ENCODE measurements around the gene LY6G6C. TPM values are rescaled to one million over a fixed set of nuclear protein-coding genes. Genes with fewer than 3 reads are reported as not detected.

Gene LY6G6C
- total RNA-seq, 1 donor from 2014 or later, result not detected

DNA sequence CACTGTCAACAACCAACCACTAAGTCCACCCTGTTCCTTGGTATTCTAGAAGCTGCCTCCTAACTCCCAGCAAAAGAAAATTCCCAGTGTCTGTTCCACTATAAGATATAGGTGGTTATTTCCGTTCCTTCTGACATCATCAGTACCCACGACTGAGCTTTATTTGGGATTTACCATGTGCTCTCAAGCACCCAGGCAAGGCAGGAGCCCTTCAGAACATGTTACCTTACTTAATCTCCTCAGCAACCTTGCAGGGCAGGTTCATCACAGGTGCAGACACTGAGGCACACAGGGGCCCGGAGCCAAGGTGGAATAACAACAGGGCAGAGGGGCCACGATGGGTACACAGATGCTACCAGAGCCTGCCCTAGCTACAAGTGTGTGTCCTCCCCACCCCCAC lies 29.2 kb downstream of the LY6G6C start:
- TF ChIP-seq, protein P1, sequence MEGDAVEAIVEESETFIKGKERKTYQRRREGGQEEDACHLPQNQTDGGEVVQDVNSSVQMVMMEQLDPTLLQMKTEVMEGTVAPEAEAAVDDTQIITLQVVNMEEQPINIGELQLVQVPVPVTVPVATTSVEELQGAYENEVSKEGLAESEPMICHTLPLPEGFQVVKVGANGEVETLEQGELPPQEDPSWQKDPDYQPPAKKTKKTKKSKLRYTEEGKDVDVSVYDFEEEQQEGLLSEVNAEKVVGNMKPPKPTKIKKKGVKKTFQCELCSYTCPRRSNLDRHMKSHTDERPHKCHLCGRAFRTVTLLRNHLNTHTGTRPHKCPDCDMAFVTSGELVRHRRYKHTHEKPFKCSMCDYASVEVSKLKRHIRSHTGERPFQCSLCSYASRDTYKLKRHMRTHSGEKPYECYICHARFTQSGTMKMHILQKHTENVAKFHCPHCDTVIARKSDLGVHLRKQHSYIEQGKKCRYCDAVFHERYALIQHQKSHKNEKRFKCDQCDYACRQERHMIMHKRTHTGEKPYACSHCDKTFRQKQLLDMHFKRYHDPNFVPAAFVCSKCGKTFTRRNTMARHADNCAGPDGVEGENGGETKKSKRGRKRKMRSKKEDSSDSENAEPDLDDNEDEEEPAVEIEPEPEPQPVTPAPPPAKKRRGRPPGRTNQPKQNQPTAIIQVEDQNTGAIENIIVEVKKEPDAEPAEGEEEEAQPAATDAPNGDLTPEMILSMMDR (IDR thresholded peaks at IDR 0.05; ENCODE audit: insufficient read depth, low read length, poor library complexity, severe bottlenecking), result no peak
- no peak overlapping the region for H3K4me3 ChIP-seq (ENCODE audit: low read depth, low read length)
- DNase-seq (ENCODE audit: low read depth), result no peak
- H3K27me3 ChIP-seq (ENCODE audit: control insufficient read depth, insufficient read depth, low read length), result no peaks in the 10 kb centered on the region
- H3K36me3 ChIP-seq (ENCODE audit: control insufficient read depth, insufficient read depth, low read length), result no peaks in the 10 kb centered on the region

DNA sequence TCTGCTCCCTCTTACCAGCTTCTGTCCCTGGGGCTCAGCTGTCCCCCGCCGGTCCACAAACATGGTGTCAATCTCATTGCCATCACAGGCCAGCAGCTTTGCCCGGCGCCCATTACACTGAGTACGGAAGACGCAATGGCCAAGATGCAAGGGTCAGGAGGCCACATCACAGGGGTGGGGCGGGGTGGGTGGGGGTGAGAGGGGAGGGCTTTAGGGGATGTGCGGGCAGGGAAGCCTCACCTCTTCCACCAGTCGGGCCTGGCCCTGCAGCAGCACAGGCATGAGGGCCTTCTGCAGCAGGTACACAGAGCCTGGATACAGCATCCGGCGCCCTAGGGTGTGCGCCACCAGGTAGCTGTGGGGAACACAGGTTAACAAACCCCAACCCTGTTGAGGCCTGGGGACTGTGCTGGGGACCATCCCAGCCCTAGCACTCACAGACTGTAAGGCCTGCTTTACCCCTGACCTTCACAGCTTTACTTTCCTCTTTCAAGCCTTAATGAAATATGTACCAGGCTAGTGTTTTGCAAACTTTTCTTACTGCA lies 29.9 kb downstream of the LY6G6C start:
- H3K4me3 ChIP-seq (ENCODE audit: low read depth, low read length), result no peak overlapping the region
- H3K36me3 ChIP-seq (ENCODE audit: control insufficient read depth, insufficient read depth, low read length), result no peaks in the 10 kb centered on the region
- TF ChIP-seq, protein P1 (IDR thresholded peaks at IDR 0.05; ENCODE audit: insufficient read depth, low read length, poor library complexity, severe bottlenecking), result no peak
- no peaks in the 10 kb centered on the region for H3K27me3 ChIP-seq (ENCODE audit: control insufficient read depth, insufficient read depth, low read length)
- no peak for DNase-seq (ENCODE audit: low read depth)

DNA sequence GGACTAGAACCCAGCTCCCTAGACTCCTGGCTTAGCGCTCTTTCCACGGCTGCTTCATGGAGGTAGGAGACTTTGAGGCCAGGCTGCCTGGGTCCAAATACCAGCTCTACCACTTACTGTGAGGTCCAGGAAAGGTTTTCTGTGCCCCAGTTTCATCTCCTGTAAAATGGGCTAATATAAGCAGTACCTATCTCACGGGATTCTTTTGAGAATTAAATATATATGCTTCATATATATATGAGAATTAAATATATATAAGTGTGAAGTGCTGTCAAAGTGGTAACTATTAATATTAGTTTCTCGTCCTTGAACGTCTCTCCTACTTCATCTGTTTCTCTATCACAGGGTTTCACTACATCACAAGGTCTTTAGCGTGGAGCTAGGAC lies 30.5 kb downstream of the LY6G6C start:
- no peaks in the 10 kb centered on the region for H3K36me3 ChIP-seq (ENCODE audit: control insufficient read depth, insufficient read depth, low read length)
- TF ChIP-seq, protein P1 (IDR thresholded peaks at IDR 0.05; ENCODE audit: insufficient read depth, low read length, poor library complexity, severe bottlenecking), result no peak

DNA sequence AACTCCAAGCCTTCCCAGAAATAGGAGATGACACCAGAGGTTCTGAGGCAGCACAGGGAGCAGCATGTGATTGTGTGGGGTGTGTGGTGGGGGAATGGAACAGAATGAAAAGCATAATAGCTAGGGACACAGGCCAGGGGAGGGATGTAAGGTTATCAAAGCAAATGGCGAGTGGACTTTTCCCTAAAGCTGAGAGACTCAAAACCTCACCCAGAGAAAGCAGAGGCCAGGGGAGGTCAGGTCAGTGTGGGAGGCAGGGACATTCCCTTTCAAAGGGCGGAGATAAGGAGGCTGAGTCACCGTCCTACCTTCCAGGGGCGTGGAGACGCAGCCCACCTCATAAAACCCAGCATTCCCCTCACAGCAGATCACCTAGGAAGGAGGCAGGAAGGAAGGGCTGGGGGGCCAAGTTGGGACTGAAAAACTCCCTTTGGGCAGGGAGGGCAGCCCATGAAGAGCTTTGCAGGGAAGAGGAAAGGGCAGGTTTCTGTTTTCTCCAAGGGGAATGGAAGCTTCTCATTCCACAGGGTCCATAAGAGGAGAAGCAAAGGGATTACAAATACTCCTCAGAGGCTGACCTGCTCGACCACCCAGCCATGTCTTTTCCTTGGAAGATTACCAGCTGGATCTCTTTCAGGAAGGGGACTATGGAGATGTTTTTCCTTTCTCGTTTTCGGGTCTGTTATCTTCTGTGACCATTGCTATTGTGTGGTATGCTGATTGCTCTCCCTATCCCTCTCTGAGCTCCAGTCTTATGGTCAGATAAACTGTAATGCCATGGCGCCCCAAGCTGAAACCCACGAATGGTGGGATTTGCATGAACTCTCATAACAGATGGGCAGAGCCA lies 31.1 kb downstream of the LY6G6C start:
- no peaks in the 10 kb centered on the region for H3K36me3 ChIP-seq (ENCODE audit: control insufficient read depth, insufficient read depth, low read length)
- no peak for DNase-seq (ENCODE audit: low read depth)
- H3K27me3 ChIP-seq (ENCODE audit: control insufficient read depth, insufficient read depth, low read length), result no peaks in the 10 kb centered on the region
- no peak overlapping the region for H3K4me3 ChIP-seq (ENCODE audit: low read depth, low read length)
- TF ChIP-seq, protein P1 (IDR thresholded peaks at IDR 0.05; ENCODE audit: insufficient read depth, low read length, poor library complexity, severe bottlenecking), result no peak

More for the DNA sequence above, 30.5 kb downstream of the LY6G6C start:
- no peak overlapping the region for H3K4me3 ChIP-seq (ENCODE audit: low read depth, low read length)
- no peaks in the 10 kb centered on the region for H3K27me3 ChIP-seq (ENCODE audit: control insufficient read depth, insufficient read depth, low read length)
- no peak for DNase-seq (ENCODE audit: low read depth)

DNA sequence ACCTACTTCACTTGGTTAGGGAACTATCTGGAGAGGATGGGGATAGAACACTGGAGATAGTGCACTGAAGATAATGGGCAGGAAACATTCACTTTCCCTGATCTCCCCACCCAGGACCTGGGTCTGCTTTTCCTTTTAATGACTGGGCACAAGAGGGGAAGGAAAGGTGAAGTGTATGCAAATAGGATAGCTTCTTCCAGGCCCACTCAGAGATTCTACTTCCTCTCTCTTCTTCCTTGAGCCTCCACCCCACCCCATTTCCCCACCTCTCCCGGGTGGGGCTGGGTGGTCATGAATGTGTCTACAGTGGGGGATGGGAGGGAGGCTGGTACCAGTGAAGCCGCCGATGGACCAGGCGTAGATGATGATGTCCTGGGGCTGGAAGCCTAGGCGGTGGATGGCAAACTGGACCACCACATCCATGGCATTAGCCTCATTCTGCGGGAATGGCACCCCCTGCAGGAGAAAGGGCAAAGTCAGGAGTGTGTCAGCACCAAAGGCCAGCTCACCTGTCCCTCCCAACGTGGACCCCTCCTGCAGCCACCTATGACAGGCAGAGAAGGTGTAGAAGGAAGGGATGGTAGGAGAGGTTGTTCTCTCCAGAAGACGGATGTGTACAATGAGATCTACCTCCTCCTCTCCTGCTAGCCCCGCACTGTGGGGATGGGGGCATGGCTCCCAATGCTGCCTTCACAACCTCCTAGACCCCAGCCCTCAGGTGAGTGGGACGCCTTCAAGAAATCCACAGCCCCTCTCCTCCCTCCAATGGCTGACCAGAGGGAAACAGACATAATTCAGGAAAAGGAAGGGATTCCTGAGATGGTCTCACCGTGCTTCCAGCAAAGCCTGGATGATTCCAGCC lies 32.1 kb downstream of the LY6G6C start:
- no peaks in the 10 kb centered on the region for H3K27me3 ChIP-seq (ENCODE audit: control insufficient read depth, insufficient read depth, low read length)
- TF ChIP-seq, protein P1 (IDR thresholded peaks at IDR 0.05; ENCODE audit: insufficient read depth, low read length, poor library complexity, severe bottlenecking), result peak; percentile 46
- no peaks in the 10 kb centered on the region for H3K36me3 ChIP-seq (ENCODE audit: control insufficient read depth, insufficient read depth, low read length)
- H3K4me3 ChIP-seq (ENCODE audit: low read depth, low read length), result no peak overlapping the region
- DNase-seq (ENCODE audit: low read depth), result no peak
